HG03025 (cell line): ENCODE measurements around the gene ZNF324.
"Not testable (repeated sequence)": the region's sequence is repeated elsewhere in the genome, so short reads cannot be mapped to it uniquely, and the experiment has no call there.

Experiments used
- ATAC-seq: cut with Tn5 transposase; IDR thresholded peaks from one replicate; pipeline ENCODE4 v1.9.1; 2021; ENCODE audit warnings: mild to moderate bottlenecking, moderate library complexity; ENCODE audit not compliant: unreplicated experiment, low FRiP score

The ZNF324 gene

GRCh38 chr19:58470837-58471543 lies 4.1 kb downstream of the ZNF324 start:
- ATAC-seq, result not testable (repeated sequence)

GRCh38 chr19:58471736-58472135 lies 4.9 kb downstream of the ZNF324 start:
- ATAC-seq, result no peak

GRCh38 chr19:58473775-58474174 lies 6.9 kb downstream of the ZNF324 start:
- no peak for ATAC-seq

GRCh38 chr19:58474291-58474996 lies 7.6 kb downstream of the ZNF324 start:
- ATAC-seq, result no peak

- ATAC-seq, result no peak
Observed at GRCh38 chr19:58474997-58475713, 8.3 kb downstream of the ZNF324 start.

- ATAC-seq, result peak; percentile 69
Observed at GRCh38 chr19:58475714-58476497, 9.0 kb downstream of the ZNF324 start, which contains the start of gene ZNF446. Gene ZNF446 (plus strand): TSS chr19:58476352. CDS start chr19:58477219, 867 bp downstream.

- ATAC-seq, result no peak
Observed at GRCh38 chr19:58476498-58477015, 9.7 kb downstream of the ZNF324 start.

GRCh38 chr19:58477130-58477529 lies 10.2 kb downstream of the ZNF324 start:
- ATAC-seq, result no peak

- no peak for ATAC-seq
Observed at GRCh38 chr19:58477871-58478270, 11.0 kb downstream of the ZNF324 start.

GRCh38 chr19:58479303-58479702 lies 12.4 kb downstream of the ZNF324 start:
- no peak for ATAC-seq

- ATAC-seq, result no peak
Observed at GRCh38 chr19:58479736-58480480, 13.0 kb downstream of the ZNF324 start.

GRCh38 chr19:58480481-58480830 lies 13.6 kb downstream of the ZNF324 start:
- no peak for ATAC-seq

GRCh38 chr19:58480831-58481230 lies 14.0 kb downstream of the ZNF324 start:
- ATAC-seq, result no peak

- ATAC-seq, result no peak
Observed at GRCh38 chr19:58482372-58482771, 15.5 kb downstream of the ZNF324 start.

- ATAC-seq, result no peak
Observed at GRCh38 chr19:58483776-58484175, 16.9 kb downstream of the ZNF324 start.

GRCh38 chr19:58484349-58484748 lies 17.5 kb downstream of the ZNF324 start:
- not testable (repeated sequence) for ATAC-seq

- no peak for ATAC-seq
Observed at GRCh38 chr19:58491393-58491792, 24.5 kb downstream of the ZNF324 start.

- ATAC-seq, result no peak
Observed at GRCh38 chr19:58492265-58492664, 25.4 kb downstream of the ZNF324 start.

GRCh38 chr19:58497634-58498170 lies 30.8 kb downstream of the ZNF324 start:
- no peak for ATAC-seq
